ENCODE results near the gene PLPPR3. TPM values are rescaled to one million over a fixed set of nuclear protein-coding genes. Genes with fewer than 3 reads are reported as not detected.

Gene PLPPR3
- total and polyA plus RNA-seq, 9 of the 15 experiments (the other 6 are each of a cell fraction or from before 2014, with no cell fraction given): 0.01 to 48.2 (median 8.6) TPM

- TF ChIP-seq CHD4 (IDR thresholded peaks at IDR 0.05; ENCODE audit: insufficient read depth, insufficient replicate concordance, low read depth, low read length, poor library complexity, severe bottlenecking) (no peak), EP400 (IDR thresholded peaks at IDR 0.05) (no peak), CEBPB (tag; IDR thresholded peaks at IDR 0.05) (no peak), ZNF354B (CRISPR knock-in tag; IDR thresholded peaks at IDR 0.05) (no peak), NFRKB (IDR thresholded peaks at IDR 0.05; ENCODE audit: low read depth) (no peak), ZNF23 (CRISPR knock-in tag; IDR thresholded peaks at IDR 0.05) (no peak), SMC3 (conservative IDR thresholded peaks at IDR 0.05; ENCODE audit: insufficient read depth, low read depth, low read length) (no peak), NFXL1 (CRISPR knock-in tag; IDR thresholded peaks at IDR 0.05) (no peak), ZFX (CRISPR knock-in tag; IDR thresholded peaks at IDR 0.05) (no peak)
- TF ChIP-seq, protein P1, sequence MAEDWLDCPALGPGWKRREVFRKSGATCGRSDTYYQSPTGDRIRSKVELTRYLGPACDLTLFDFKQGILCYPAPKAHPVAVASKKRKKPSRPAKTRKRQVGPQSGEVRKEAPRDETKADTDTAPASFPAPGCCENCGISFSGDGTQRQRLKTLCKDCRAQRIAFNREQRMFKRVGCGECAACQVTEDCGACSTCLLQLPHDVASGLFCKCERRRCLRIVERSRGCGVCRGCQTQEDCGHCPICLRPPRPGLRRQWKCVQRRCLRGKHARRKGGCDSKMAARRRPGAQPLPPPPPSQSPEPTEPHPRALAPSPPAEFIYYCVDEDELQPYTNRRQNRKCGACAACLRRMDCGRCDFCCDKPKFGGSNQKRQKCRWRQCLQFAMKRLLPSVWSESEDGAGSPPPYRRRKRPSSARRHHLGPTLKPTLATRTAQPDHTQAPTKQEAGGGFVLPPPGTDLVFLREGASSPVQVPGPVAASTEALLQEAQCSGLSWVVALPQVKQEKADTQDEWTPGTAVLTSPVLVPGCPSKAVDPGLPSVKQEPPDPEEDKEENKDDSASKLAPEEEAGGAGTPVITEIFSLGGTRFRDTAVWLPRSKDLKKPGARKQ (CRISPR knock-in tag; IDR thresholded peaks at IDR 0.05): 0 out of 2 replicates have a peak, but pooled peaks have one; percentile 15
- TF ChIP-seq, protein P2, sequence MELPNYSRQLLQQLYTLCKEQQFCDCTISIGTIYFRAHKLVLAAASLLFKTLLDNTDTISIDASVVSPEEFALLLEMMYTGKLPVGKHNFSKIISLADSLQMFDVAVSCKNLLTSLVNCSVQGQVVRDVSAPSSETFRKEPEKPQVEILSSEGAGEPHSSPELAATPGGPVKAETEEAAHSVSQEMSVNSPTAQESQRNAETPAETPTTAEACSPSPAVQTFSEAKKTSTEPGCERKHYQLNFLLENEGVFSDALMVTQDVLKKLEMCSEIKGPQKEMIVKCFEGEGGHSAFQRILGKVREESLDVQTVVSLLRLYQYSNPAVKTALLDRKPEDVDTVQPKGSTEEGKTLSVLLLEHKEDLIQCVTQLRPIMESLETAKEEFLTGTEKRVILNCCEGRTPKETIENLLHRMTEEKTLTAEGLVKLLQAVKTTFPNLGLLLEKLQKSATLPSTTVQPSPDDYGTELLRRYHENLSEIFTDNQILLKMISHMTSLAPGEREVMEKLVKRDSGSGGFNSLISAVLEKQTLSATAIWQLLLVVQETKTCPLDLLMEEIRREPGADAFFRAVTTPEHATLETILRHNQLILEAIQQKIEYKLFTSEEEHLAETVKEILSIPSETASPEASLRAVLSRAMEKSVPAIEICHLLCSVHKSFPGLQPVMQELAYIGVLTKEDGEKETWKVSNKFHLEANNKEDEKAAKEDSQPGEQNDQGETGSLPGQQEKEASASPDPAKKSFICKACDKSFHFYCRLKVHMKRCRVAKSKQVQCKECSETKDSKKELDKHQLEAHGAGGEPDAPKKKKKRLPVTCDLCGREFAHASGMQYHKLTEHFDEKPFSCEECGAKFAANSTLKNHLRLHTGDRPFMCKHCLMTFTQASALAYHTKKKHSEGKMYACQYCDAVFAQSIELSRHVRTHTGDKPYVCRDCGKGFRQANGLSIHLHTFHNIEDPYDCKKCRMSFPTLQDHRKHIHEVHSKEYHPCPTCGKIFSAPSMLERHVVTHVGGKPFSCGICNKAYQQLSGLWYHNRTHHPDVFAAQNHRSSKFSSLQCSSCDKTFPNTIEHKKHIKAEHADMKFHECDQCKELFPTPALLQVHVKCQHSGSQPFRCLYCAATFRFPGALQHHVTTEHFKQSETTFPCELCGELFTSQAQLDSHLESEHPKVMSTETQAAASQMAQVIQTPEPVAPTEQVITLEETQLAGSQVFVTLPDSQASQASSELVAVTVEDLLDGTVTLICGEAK (IDR thresholded peaks at IDR 0.05): no peak
- TF ChIP-seq, protein P2 (CRISPR knock-in tag; IDR thresholded peaks at IDR 0.05): no peak
These were observed 9.6 kb downstream of the PLPPR3 start (continued) for GRCh38 chr19:812049-812746.

Measured in K562 (cell line).